Ramos (cell line): Measurements from ENCODE around the gene CBFA2T3.

Source experiments
- in situ Hi-C: fragments of 300-500 bp; cut with MboI; formaldehyde crosslinking; loops from one replicate; pipeline ENCODE4 v1.14.3; 2022; ENCODE audit warnings: low sequenced_read_pairs; ENCODE audit not compliant: unreplicated experiment

The CBFA2T3 gene

DNA sequence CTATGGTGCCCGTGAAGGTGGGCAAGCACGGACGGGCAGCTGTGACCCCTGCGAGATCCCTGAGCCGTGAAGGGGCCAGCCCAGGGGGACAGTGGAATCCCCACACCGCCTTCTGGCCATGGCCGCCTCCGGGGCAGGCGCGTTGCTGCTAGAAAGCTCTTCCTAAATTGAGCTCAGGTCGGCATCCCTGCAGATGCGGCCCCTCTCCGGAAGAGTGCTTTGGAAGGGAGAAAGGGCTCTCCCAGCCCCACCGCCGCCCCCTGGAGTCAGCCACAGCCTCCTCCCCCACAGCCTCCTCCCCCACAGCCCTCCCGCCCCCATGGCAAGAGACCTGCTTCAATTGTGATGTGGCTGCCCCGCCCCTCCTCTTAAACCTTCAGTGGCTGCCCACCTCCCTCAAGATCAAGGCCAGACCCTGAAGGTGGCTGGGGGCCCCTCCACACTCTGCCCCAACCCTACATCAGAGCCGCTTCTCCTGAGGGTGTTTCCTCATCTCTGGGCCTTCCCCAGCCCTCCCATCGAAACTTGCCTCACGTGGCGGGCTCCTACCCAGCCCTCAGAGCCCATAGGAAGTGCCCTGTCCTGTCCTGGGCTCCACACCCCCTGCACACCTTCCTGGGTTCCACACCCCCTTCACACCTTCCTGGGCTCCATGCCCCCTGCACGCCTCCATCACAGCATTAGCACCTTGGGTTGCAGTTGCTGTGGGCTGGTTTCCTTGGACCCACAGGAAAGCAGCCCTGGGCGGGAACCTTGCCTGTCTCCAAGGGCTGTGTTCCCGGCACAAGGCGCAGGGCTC is 5.5 kb upstream of the CBFA2T3 start:
- in situ Hi-C loops, result loop anchor here (25.0 kb wide), 1 partner anchor 1170 kb away; no protein-coding TSS in a partner anchor

GRCh38 chr16:88979353-88980015 is 2.5 kb upstream of the CBFA2T3 start:
- in situ Hi-C loops, result loop anchor here (25.0 kb wide), 1 partner anchor 1167 kb away; no protein-coding TSS in a partner anchor

GRCh38 chr16:88978608-88979346 is 1.8 kb upstream of the CBFA2T3 start:
- in situ Hi-C loops, result loop anchor here (25.0 kb wide), 1 partner anchor 1166 kb away; no protein-coding TSS in a partner anchor

- in situ Hi-C loops, result loop anchor here (25.0 kb wide), 1 partner anchor 1166 kb away; no protein-coding TSS in a partner anchor
Observed at GRCh38 chr16:88977812-88978607, 1.0 kb upstream of the CBFA2T3 start.

- in situ Hi-C loops, result loop anchor here (25.0 kb wide), 1 partner anchor 1164 kb away; no protein-coding TSS in a partner anchor
Observed at GRCh38 chr16:88976366-88977017, 515 bp downstream of the CBFA2T3 start.

DNA sequence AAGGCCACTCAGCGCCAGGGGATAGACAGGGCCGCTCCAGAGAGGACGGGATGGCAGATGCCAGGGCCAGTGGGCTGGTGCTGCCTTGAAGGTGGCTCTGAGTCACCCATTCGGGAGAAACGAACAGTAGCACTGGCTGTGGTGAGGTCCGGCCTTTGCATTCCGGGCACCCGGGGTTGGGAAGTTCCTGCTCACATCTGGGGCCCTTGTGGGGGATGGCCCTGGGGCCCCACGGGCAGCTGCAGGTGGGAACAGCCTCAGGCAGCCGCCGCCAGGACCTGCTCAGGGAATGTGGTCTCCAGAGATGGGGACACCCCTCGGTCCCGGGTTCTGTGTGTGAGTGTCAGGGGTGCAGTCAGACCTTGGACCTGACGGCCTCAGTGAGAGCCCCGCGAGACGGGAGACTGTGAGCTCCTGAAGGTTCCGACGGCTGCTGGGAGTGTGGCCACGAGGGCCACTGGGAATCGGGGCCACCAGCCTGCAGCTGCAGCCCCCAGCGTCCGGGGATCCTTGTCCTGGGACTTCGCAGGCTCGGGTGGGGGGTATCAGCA is 1.4 kb downstream of the CBFA2T3 start:
- in situ Hi-C loops, result loop anchor here (25.0 kb wide), 1 partner anchor 1163 kb away; no protein-coding TSS in a partner anchor

DNA sequence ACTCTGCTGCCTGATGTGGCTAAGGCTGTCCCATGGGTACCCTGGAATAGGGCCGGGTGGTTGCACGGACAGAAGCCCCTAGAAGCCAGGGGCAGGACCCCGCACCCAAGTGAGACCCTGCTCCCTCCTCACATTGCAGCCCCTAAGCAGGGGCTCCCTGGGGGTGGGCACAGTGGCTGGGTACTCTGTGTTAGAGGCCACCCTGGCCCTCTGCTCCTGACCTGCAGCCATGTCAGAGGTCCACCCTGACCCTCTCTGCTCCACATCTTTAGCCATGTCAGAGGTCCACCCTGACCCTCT is 2.1 kb downstream of the CBFA2T3 start:
- in situ Hi-C loops, result loop anchor here (25.0 kb wide), 2 partner anchors 137 to 1163 kb away; no protein-coding TSS in a partner anchor

DNA sequence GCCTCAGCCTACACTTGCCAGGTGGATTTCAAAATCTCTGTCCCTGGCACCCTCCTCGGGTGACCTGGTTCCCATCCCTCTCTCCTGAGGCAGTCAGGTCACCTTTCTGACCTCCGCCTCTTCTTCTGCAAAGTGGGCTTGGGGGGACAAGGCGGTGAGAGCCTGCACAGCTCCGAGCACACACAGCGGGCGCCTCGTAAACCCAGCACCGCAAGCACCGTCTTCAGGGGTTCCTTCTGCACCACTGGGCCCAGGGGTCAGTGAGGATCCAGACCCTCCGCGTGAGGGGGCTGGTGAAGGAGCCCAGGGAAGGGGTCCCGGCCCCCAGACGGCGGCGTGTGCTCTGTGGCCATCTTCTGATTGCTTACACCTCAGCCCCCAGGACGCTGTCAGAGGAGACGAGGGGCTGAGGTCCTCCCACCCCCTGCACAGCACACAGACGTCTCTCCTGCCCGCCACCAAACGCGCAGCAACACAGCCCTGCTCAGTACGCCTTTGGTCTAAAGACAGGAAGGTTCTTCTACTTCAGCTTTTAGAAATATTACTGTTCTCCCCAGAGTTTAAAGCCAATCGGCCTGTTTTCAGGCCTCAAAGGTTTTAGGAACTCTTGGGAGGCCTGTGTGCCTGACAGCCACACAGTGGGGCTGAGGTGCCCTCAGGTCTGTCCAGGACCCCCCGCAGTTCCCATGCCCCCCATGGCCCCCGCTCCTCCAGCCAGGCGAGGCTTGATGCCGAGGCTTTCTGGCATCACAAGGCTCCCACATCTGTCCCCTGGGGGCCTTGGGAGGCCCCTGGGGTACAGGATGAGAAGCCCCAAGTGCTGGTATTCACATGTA is 2.7 kb downstream of the CBFA2T3 start:
- in situ Hi-C loops, result loop anchor here (25.0 kb wide), 1 partner anchor 138 kb away; no protein-coding TSS in a partner anchor

GRCh38 chr16:88973415-88974050 is 3.5 kb downstream of the CBFA2T3 start:
- in situ Hi-C loops, result loop anchor here (25.0 kb wide), 1 partner anchor 139 kb away; no protein-coding TSS in a partner anchor

- in situ Hi-C loops, result loop anchor here (25.0 kb wide), 1 partner anchor 139 kb away; no protein-coding TSS in a partner anchor
Observed at GRCh38 chr16:88973007-88973410, 4.0 kb downstream of the CBFA2T3 start.

DNA sequence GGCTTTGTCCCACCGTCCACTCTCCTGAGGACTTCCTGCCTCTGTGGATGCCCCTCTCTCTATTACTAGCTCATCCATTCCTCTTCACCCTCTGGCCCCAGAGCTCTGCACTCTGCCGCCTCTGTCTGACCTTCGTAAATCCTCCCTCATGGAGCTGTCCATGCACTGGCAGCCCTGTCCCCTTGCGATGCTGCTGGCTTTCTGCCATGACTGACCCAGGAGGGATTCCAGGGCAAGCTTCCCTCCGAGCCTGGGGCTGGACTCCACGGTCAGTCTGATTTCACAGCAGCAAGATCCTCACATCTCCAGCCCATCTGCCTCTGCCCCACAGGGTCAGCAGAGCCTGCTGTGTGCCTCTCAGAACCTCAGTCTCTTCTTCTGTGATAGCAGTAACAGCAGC is 4.7 kb downstream of the CBFA2T3 start:
- in situ Hi-C loops, result loop anchor here (25.0 kb wide), 1 partner anchor 140 kb away; no protein-coding TSS in a partner anchor

DNA sequence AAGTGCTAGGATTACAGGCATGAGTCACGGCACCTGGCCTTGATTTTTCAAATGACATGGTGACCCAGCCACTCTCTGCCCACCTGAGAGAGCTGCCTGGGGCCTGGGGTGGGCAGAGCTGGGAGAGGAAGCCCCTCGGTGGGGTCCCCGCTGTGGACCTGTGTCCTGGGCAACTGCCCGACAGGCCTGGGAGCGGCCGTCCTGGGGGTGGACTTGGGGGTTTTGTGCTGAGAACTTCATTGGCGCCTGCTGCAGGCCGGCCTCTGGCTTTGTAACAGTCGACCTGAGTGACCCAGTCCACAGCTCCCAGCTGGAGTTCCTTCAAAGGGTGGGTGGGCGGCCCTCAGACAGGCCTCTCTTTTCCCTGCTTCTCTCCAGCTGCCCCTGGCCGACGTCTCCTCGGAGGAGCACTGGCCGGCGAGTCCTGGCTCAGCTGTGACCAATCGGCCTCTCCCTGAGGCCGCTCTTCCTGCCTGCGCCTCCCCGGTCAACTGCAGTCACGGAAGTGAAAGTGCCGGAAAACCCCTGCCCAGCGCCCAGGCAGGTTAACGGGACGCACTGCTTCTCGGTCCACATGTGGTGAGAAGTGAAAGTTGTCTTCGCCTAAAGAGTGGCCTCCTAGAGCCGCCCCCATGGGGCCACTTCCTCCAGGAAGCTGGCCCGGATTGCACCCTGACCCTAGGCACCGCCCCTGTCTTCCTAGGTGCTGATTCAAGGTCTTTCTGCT is 5.5 kb downstream of the CBFA2T3 start:
- in situ Hi-C loops, result loop anchor here (25.0 kb wide), 1 partner anchor 141 kb away; no protein-coding TSS in a partner anchor

- in situ Hi-C loops, result loop anchor here (25.0 kb wide), 1 partner anchor 142 kb away; no protein-coding TSS in a partner anchor
Observed at GRCh38 chr16:88970539-88971065, 6.4 kb downstream of the CBFA2T3 start.

DNA sequence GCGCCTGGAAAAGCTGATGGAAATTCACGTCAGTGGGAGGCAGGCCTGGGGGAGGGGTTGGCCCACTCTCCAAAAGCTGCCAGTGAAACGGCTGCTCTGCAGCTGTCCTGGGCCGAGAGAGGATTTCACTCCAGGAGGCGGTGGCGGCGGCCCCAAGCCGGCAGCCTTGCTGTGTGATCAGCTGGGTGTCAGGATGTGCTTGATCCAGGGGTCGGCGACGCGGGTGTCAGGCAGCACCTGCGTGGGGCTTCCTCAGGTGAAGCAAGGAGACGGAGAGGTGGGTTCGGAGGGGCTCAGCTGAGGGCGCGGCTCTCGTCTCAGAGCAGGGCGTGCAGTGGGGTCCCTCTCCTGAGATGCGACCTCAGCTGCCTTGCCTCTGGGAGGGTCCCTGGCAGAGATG is 7.0 kb downstream of the CBFA2T3 start:
- in situ Hi-C loops, result loop anchor here (25.0 kb wide), 1 partner anchor 142 kb away; no protein-coding TSS in a partner anchor

- in situ Hi-C loops, result loop anchor here (25.0 kb wide), 1 partner anchor 143 kb away; no protein-coding TSS in a partner anchor
Observed at GRCh38 chr16:88969361-88969831, 7.6 kb downstream of the CBFA2T3 start.
